Measurements from ENCODE around the gene AKAP13.

GRCh38 chr15:85451099-85451700 is 70.8 kb downstream of the AKAP13 start:
- TF ChIP-seq EZH2 (conservative IDR thresholded peaks at IDR 0.05; ENCODE audit: low read depth, low read length), result no peak
- TF ChIP-seq ZNF17 (CRISPR knock-in tag; IDR thresholded peaks at IDR 0.05), result no peak
- TF ChIP-seq ZNF484 (CRISPR knock-in tag; IDR thresholded peaks at IDR 0.05; ENCODE audit: borderline replicate concordance, low read depth), result no peak
